Colonic mucosa (tissue), 4 donors: ENCODE measurements around the gene ALS2CL. TPM values are rescaled to one million over a fixed set of nuclear protein-coding genes. Genes with fewer than 3 reads are reported as not detected.

ENCODE experiments used
- DNase-seq: peaks from one replicate; pipeline ENCODE4 v3.0.0-alpha.2; 2020
- H3K27ac ChIP-seq: fragments of 200-600 bp; one replicate; pipeline ENCODE4 v1.8.0; 2021
- H3K27me3 ChIP-seq: fragments of 200-600 bp; one replicate; pipeline ENCODE4 v1.8.0; 2021
- H3K36me3 ChIP-seq: fragments of 200-600 bp; one replicate; pipeline ENCODE4 v1.8.0; 2021
- H3K4me1 ChIP-seq: fragments of 200-600 bp; one replicate; pipeline ENCODE4 v1.8.0; 2021; ENCODE audit warnings: mild to moderate bottlenecking
- H3K4me3 ChIP-seq: fragments of 200-600 bp; one replicate; pipeline ENCODE4 v1.8.0; 2021
- H3K9ac ChIP-seq, 2 donors: one replicate each; pipeline ENCODE4 v1.7.0; 2013; ENCODE audit warnings: control low read depth in 2 of 2, low read depth in 2 of 2, low read length in 2 of 2
- H3K9me3 ChIP-seq: fragments of 200-600 bp; one replicate; pipeline ENCODE4 v1.8.0; 2021
- intact Hi-C: fragments of 100-400 bp; cut with DNase I; formaldehyde crosslinking; loops from one replicate; pipeline ENCODE4 v1.14.1; 2022
- total RNA-seq, 2 donors: library from RNA; stranded (reverse); fragmentation: NEBNext Ultra II Directional in 1 of 2; extraction: Animal tissue kit (Norgen Biotek cat#: 25700) in 1 of 2; gene quantifications; one replicate each; pipeline ENCODE4 v1.2.1, GENCODE V29; 2021
- TF ChIP-seq, protein P1 (sequence below): fragments of 200-600 bp; IDR thresholded peaks from one replicate; pipeline ENCODE4 v1.8.0; 2022; ENCODE audit warnings: antibody characterized with exemption, mild to moderate bottlenecking
- donor health status: healthy.
- donor health status: DM: no; HTN: no; CAD: no.
- donor health status: DM: no; HTN: no; CAD: no.

ALS2CL gene
- total RNA-seq, 2 donors from 2014 or later: 21.8 to 40.3 TPM

DNA sequence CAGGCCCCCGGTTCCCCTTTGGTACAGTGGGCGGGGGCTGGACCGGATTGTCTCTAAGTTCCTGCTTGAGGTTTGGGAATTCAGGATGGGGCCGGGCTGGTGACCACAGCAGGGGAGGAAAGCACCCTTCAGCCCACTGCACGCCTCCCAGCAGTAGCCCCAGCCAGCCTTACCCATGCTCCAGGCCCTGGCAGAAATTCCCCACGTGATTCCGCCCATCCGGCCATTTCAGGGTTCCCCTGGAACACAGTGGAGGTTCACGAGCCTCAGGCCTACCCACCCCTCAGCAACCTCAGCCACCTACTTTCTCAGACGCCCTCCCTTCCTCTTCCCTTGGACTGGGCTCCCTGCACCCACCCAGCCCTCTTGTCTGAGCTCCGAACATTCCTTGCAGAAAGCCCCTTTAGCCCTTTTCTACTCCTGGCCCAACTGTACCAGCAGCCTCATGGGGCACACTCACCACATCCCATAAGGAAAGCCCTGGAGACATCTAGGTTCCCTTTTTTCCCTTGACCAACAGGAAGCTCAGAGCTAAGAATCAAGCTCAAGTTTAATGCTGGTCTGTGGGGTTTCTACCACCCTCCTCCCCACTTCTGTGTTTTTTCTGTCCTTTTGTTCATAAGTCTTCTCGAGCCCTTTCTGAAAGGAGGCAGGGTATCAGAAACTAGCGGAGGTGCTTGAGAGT, 11.5 kb downstream of the ALS2CL start:
- no peak overlapping the region for H3K27ac ChIP-seq
- H3K27me3 ChIP-seq: no peaks in the 10 kb centered on the region
- no peaks in the 10 kb centered on the region for H3K9me3 ChIP-seq
- no peaks in the 10 kb centered on the region for H3K4me1 ChIP-seq
- intact Hi-C loops: no loop called here
- DNase-seq: no peak
- no peak overlapping the region for H3K9ac ChIP-seq
- H3K36me3 ChIP-seq: no peaks in the 10 kb centered on the region
- TF ChIP-seq, protein P1, sequence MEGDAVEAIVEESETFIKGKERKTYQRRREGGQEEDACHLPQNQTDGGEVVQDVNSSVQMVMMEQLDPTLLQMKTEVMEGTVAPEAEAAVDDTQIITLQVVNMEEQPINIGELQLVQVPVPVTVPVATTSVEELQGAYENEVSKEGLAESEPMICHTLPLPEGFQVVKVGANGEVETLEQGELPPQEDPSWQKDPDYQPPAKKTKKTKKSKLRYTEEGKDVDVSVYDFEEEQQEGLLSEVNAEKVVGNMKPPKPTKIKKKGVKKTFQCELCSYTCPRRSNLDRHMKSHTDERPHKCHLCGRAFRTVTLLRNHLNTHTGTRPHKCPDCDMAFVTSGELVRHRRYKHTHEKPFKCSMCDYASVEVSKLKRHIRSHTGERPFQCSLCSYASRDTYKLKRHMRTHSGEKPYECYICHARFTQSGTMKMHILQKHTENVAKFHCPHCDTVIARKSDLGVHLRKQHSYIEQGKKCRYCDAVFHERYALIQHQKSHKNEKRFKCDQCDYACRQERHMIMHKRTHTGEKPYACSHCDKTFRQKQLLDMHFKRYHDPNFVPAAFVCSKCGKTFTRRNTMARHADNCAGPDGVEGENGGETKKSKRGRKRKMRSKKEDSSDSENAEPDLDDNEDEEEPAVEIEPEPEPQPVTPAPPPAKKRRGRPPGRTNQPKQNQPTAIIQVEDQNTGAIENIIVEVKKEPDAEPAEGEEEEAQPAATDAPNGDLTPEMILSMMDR: no peak
- H3K4me3 ChIP-seq: no peak overlapping the region

DNA sequence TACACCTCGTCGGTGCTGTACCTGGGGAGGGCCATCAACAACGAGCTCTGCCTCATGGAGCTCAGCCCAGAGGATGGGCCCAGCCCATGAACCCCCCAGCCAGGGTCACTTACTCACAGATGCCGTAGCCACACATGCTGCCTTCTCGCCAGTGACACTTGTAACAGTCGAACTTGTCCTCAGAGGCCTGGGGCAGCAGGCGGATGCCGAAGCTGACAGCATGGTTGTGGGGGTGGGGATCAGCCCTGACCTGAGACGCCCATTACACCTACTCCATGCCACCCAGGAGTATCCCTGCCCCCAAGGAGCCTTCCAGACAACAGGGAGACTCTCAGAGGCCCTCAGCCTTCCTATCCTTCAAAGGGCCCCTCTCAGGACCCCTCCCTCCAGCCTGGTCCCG, 12.1 kb downstream of the ALS2CL start:
- TF ChIP-seq, protein P1: no peak
- intact Hi-C loops: no loop called here
- Histone ChIP-seq H3K27me3 (no peaks in the 10 kb centered on the region), H3K4me1 (no peaks in the 10 kb centered on the region), H3K36me3 (no peaks in the 10 kb centered on the region), H3K4me3 (no peak overlapping the region), H3K9ac (no peak overlapping the region), H3K9me3 (no peaks in the 10 kb centered on the region), H3K27ac (no peak overlapping the region)
- DNase-seq: no peak

DNA sequence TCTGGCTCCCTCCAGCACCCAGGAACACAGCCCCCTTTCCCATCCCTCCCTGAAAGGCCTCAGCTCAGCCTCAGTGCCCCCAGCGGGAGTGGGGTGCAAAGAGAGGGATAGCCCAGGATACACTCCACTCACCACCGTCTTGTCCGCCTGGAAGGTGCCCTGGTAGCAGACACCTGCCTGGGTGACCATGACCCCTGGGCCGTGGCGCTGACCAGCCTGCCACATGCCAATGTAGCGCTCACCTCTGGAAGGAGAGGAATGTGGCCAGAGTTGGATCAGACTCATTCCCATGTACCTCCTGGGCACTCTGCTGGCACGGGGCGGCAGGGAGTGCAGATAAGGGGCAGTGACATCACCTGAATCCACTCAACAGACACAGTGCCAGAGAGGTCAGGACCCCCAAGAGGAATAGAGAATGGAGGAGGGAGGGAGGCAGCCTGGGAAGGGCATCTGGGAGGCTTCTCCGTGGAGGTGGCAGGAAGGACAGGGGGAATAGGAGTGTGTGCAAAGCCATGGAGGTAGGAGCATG, 13.1 kb downstream of the ALS2CL start:
- Histone ChIP-seq H3K4me3 (no peak overlapping the region), H3K4me1 (no peaks in the 10 kb centered on the region), H3K27ac (no peak overlapping the region), H3K9ac (no peak overlapping the region), H3K27me3 (no peaks in the 10 kb centered on the region), H3K9me3 (no peaks in the 10 kb centered on the region), H3K36me3 (no peaks in the 10 kb centered on the region)
- no peak for DNase-seq
- TF ChIP-seq, protein P1: no peak
- intact Hi-C loops: no loop called here

DNA sequence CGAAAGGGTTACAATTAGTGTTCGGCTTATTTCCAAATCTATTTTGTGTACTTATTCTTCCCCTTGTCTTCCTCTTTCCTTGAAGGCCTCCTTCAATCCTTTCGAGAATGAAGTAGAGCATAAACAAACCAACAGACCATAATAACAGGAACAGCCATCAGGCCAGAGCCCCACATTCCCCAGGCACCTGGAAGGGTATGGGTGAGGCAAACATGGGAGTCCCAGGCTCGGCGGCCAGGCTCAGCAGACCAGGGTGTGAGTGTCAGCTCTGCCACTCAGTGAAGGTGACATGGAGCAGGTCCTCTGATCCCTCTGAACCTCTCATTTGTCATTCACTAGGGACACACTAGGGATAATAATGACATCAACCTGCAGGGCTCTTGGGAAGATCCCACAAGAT, 13.8 kb downstream of the ALS2CL start:
- Histone ChIP-seq H3K27ac (no peak overlapping the region), H3K36me3 (no peaks in the 10 kb centered on the region), H3K9me3 (no peaks in the 10 kb centered on the region), H3K27me3 (no peaks in the 10 kb centered on the region), H3K4me1 (no peaks in the 10 kb centered on the region), H3K9ac (no peak overlapping the region), H3K4me3 (no peak overlapping the region)
- TF ChIP-seq, protein P1: no peak
- no peak for DNase-seq
- intact Hi-C loops: no loop called here

DNA sequence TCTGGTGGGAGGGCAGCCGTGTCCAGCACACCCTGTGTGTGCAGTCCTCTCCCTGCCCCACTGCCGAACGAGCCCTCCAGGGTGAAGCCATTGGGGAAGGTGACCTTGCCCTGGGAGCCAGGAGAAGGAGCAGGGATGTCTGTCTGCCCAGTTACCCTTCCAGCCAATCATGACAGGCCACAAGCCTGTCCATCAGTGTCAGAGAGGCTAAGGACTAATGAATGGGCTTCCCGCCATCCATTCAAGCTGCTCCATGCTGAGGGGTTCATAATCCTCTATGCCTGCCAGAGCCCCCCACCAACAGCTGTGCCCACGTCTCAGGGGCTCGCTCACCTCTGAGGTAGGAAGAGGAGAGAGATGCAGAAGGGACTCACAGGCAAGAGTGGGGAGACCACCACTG, 15.2 kb downstream of the ALS2CL start:
- H3K27me3 ChIP-seq: no peaks in the 10 kb centered on the region
- no peak for DNase-seq
- no peaks in the 10 kb centered on the region for H3K36me3 ChIP-seq
- intact Hi-C loops: no loop called here
- H3K4me3 ChIP-seq: no peak overlapping the region
- no peak overlapping the region for H3K27ac ChIP-seq
- TF ChIP-seq, protein P1: no peak
- no peaks in the 10 kb centered on the region for H3K9me3 ChIP-seq
- H3K9ac ChIP-seq: no peak overlapping the region
- H3K4me1 ChIP-seq: no peaks in the 10 kb centered on the region
